Measurements from ENCODE around the gene FGD2. TPM values are rescaled to one million over a fixed set of nuclear protein-coding genes. Genes with fewer than 3 reads are reported as not detected.

The FGD2 gene
- total RNA-seq, 1 donor from 2014 or later = 0.10 TPM

DNA sequence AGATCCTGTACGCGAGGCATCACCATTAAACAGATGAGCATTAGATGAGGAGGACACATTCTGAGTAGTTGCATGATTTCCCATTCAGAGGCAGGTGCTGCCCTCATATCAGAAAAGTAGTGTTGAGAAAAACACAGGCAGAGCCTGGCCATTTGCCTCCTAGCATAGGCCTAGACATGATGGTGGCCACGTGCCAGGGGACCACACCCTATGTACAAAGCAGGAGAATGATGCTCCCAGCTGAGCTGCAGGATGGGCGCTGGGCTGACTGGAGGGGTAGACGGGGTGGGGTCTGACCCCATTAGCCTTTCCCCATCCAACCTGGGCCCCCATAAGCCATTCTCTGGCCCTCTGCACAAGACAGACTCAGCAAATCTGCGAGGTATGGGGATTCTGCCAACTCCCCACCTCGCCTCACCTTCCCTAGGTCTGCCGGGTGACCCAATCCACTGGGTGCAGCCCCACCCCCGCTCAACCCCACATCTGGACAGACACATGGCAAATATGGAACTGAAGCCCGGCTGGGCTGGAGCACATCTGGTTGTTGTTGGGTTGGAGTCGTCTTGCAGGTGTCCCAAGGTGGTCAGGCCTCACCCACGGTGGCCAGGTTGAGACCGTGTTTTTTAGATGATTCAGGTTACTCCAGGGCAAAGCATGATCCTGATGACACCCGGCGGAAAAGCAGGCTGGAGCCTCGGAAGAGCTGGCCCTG, 37.0 kb upstream of the FGD2 start:
- no peak for DNase-seq (ENCODE audit: extremely low spot score, unreplicated experiment)
- TF ChIP-seq, protein P1, sequence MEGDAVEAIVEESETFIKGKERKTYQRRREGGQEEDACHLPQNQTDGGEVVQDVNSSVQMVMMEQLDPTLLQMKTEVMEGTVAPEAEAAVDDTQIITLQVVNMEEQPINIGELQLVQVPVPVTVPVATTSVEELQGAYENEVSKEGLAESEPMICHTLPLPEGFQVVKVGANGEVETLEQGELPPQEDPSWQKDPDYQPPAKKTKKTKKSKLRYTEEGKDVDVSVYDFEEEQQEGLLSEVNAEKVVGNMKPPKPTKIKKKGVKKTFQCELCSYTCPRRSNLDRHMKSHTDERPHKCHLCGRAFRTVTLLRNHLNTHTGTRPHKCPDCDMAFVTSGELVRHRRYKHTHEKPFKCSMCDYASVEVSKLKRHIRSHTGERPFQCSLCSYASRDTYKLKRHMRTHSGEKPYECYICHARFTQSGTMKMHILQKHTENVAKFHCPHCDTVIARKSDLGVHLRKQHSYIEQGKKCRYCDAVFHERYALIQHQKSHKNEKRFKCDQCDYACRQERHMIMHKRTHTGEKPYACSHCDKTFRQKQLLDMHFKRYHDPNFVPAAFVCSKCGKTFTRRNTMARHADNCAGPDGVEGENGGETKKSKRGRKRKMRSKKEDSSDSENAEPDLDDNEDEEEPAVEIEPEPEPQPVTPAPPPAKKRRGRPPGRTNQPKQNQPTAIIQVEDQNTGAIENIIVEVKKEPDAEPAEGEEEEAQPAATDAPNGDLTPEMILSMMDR (conservative IDR thresholded peaks at IDR 0.05) = no peak
- Mint-ChIP-seq H3K27ac (no peak overlapping the region), H3K9me3 (no peaks in the 10 kb centered on the region), H3K27me3 (no peaks in the 10 kb centered on the region), H3K4me3 (no peak overlapping the region), H3K4me1 (ENCODE audit: unreplicated experiment) (no peaks in the 10 kb centered on the region), H3K36me3 (peaks cover 19% of the 10 kb centered on the region)

DNA sequence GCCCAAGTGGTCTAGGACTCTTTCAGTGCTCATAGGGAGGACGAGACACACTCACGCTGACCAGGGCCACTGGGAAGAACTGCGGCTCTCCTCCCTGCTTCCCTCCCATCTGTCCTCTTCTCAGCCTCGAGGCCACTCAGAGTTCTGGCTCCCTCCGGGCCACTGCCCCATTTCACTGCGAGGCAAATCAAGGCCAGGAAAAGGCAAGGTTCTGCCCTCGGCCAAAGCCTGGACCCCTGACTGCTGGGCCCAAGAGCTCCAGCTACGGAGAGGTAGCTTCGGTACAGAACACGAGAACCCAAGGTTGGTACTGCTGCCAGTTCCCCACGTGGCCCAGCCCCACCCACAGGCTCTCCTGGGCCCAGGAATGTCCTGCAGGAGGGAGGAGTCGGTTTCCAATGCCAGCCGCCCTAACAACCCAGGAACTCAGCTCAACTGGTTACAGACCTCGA, 36.2 kb upstream of the FGD2 start:
- DNase-seq (ENCODE audit: extremely low spot score, unreplicated experiment) = no peak
- no peaks in the 10 kb centered on the region for H3K9me3 Mint-ChIP-seq
- H3K36me3 Mint-ChIP-seq = peaks cover 23% of the 10 kb centered on the region
- no peaks in the 10 kb centered on the region for H3K27me3 Mint-ChIP-seq
- H3K27ac Mint-ChIP-seq = no peak overlapping the region
- H3K4me1 Mint-ChIP-seq (ENCODE audit: unreplicated experiment) = no peaks in the 10 kb centered on the region
- TF ChIP-seq, protein P1 (conservative IDR thresholded peaks at IDR 0.05) = no peak
- no peak overlapping the region for H3K4me3 Mint-ChIP-seq

DNA sequence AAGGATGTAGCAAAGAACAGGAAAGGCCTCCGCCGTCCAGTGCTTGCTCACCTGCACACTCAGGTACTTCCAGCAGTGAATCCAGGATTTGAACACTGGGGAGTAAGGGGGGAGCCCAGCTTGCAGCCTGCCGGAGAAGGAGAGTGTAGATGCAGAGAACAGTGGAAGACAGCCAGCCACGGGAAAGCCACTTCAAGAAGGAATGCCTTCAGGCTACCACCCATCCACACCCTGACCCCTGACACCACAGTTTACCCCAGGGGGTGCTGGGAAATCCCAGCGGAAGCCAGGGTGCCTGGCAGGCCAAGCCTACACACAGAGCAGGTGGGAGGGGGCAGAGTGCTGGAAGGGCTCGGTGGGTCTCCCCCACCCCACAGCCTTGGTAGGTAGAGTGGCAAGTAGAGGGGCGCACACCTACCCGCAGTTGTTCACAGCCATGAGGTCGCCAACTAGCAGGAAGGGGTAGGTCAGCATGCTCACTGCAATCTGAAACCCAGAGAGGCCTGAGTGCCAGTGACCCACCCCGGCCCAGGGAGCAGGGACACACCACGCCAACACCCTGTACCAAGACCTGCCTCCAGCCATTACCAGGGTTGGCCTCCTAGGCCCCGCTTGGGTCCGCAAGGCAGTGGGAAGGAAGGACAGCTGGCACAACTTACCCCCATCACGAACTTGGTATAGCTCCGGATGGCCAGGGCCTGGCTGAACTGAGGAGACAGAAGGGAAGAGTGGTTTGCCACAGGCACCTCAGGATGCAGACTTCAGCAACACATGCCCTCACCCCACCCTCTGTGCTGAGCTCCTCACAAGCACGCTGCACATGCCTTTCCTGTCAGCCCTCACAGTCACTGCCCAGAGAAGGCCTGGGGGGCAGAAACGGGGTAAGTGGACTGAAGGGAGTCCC, 35.2 kb upstream of the FGD2 start:
- H3K9me3 Mint-ChIP-seq = no peaks in the 10 kb centered on the region

DNA sequence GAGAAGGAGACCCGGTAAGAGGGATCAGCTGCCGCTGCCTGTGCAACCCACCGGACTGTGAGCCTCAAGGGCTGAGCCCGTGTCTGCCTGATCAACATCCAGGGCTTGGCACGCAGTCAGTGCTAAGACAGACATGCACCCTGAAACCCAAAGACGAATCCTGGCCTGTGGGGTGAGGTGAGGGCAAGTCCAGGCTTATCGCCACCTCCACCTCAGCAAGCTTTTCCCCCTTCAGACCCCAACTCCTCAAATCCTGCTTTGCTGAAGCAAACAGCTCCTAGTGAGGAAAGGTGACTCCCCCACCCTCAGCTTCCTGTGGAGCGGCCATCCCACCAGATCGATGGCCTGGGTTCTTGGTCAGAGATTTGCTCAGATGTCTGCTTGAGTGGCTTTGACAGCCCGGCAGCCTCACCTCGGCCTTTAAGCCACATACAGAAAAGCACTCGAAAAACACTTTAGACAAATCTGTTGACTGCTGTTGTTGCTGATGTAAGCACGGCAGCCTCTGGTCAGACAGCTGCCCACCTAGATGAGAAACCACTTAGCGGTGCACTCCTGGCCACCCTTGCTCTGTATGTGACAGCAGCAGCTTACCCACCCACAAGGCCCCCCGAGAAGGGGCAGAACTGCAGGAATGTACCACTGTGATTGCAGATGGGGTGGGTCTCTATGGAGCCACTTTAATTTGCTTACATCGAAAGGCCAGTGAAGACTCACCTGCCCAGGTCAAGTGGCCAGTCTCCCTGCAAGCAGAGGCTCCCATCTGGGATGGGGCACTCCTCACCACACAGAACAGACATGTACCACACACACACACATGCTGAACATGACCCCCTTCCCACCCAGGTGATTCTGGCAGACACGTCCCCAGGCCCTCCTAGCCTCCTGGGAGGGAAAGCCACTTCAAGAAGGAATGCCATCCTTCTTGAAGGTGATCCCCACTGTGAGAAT, 34.3 kb upstream of the FGD2 start:
- Mint-ChIP-seq H3K27ac (no peak overlapping the region), H3K36me3 (peaks cover 27% of the 10 kb centered on the region), H3K9me3 (no peaks in the 10 kb centered on the region), H3K4me3 (no peak overlapping the region), H3K27me3 (no peaks in the 10 kb centered on the region), H3K4me1 (ENCODE audit: unreplicated experiment) (no peaks in the 10 kb centered on the region)
- no peak for DNase-seq (ENCODE audit: extremely low spot score, unreplicated experiment)
- TF ChIP-seq, protein P1 (conservative IDR thresholded peaks at IDR 0.05) = no peak

More for the DNA sequence above, 35.2 kb upstream of the FGD2 start:
- no peak overlapping the region for H3K4me3 Mint-ChIP-seq
- no peak for DNase-seq (ENCODE audit: extremely low spot score, unreplicated experiment)
- H3K4me1 Mint-ChIP-seq (ENCODE audit: unreplicated experiment) = no peaks in the 10 kb centered on the region
- peaks cover 26% of the 10 kb centered on the region for H3K36me3 Mint-ChIP-seq
- no peaks in the 10 kb centered on the region for H3K27me3 Mint-ChIP-seq
- TF ChIP-seq, protein P1 (conservative IDR thresholded peaks at IDR 0.05) = no peak
- H3K27ac Mint-ChIP-seq = peak overlapping the region; percentile 62
